ENCODE measurements around the gene AIF1L. TPM values are rescaled to one million over a fixed set of nuclear protein-coding genes. Genes with fewer than 3 reads are reported as not detected.
"Not testable (repeated sequence)": the region's sequence is repeated elsewhere in the genome, so short reads cannot be mapped to it uniquely, and the experiment has no call there.

AIF1L gene
- polyA plus RNA-seq, 4 donors, result 364 to 376 (median 370) TPM

DNA sequence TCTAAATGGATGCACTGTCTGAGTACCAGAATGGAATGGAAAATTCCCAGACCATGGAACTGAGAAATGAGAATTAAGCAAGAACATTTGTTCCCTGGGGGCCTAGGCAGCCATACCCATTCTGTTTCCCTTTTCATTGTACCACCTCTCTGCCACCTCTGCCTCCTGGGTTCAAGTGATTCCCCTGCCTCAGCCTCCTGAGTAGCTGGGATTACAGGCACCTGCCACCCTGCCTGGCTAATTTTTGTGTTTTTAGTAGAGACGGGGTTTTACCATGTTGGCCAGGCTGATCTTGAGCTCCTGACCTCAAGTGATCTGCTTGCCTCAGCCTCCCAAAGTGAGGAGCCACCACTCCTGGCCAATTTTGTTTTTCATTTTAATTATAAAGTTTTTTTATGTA lies 62.3 kb downstream of the AIF1L start:
- not testable (repeated sequence) for DNase-seq (ENCODE audit: low read depth in 4 of 4, low spot score in 2 of 4)

DNA sequence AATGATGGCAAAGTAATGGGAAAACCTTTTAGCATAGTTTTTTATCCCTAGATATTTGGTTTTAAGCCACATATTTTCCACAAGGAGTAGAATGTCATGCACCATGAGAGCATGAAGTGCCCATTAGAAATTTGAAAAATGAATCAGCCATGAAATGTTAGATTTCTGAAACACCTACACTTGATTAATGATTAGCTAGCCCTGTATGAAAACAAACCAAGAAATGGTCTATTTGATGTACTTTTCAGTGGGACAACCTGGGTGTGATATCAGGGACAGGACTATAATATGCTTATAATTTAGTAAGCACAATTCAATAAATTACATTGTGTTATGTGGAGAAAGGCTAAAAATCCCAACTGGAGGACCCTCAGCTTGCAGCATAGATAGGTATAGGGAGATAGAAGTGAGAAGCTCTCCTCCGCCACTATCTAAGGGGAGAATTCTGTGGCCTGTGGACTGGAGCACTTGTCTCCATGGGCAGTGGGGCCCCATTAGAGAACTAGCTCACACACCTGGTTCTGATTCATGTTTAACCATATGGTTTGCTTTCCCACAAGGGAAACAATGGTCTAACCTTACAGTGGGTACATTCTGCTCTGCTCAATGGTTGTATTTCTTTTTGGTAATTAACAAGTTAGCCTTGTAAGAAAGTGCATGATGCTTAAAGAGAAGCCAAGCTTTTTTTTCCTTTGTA lies 64.2 kb downstream of the AIF1L start:
- no peak for DNase-seq (ENCODE audit: low read depth in 4 of 4, low spot score in 2 of 4)

DNA sequence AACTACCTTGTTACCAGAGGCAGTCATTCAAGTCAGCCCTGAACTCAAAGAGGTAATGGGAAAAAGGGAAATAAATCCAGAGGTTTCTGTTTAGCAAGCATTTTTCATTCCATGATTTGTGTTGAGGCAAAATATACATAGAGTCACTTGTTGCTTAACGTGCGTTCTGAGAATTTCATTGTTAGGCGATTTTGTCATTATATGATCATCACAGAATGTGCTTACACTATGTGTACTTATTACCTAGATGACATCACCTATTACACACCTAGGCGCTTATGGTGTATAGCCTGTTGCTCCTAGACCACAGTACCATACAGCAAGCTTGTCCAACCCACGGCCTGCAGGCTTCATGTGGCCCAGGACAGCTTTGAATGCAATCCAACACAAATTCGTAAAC lies 65.3 kb downstream of the AIF1L start:
- DNase-seq (ENCODE audit: low read depth in 4 of 4, low spot score in 2 of 4), result no peak

DNA sequence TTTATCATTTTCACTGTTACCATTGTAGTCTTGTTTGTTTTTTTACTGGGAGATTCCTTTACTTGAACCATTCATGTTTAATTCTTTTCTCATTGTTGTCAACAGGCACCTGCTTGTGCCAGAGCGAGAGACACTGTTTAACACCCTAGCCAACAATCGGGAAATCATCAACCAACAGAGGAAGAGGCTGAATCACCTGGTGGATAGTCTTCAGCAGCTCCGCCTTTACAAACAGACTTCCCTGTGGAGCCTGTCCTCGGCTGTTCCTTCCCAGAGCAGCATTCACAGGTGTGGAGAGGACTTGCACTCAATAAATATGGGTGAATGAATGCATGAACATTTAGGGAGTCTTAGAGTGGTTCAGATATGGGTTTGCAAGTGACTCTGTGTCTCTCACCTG lies 66.6 kb downstream of the AIF1L start:
- DNase-seq (ENCODE audit: low read depth in 4 of 4, low spot score in 2 of 4), result no peak

DNA sequence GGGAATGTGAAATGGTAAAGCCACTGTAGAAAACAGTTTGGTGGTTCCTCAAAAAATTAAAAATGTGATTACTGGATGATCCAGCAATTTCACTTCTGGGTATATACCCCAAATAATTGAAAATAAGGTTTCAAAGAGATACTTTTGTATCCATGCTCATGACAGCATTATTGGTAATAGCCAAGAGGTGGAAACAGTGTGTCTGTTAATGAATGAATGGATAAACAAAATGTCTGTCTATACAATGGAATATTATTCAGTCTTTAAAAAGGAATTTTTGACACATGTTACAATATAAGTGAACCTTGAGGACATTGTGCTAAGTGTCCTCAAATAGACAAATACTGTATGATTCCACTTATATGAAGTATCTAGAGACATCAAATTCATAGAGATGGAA lies 69.2 kb downstream of the AIF1L start:
- DNase-seq (ENCODE audit: low read depth in 4 of 4, low spot score in 2 of 4), result no peak

DNA sequence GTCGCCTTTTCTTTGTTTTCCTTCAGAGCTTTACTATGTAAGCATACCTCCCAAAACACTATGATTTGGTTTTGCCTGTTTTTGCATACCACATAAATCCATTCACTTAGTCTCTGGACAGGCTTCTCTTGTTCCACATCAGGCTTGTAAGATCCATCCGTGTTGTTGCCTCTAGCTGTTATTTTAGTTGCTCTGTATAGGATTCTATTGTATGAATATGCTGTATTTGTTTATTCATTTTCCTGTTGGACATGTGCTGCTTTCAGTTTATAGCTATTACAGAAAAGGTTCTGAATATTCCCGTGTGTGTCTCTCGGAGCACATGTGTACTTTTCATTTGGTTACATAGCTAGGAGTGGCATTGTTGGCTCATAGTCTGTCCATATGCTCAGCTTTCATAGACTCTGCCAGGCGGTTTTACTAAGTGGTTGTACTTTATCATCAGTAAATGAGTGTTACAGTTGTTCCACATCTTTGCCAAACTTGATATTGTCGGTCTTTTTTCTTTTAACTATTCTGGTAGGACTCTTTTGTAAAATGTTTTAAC lies 70.9 kb downstream of the AIF1L start:
- no peak for DNase-seq (ENCODE audit: low read depth in 4 of 4, low spot score in 2 of 4)

DNA sequence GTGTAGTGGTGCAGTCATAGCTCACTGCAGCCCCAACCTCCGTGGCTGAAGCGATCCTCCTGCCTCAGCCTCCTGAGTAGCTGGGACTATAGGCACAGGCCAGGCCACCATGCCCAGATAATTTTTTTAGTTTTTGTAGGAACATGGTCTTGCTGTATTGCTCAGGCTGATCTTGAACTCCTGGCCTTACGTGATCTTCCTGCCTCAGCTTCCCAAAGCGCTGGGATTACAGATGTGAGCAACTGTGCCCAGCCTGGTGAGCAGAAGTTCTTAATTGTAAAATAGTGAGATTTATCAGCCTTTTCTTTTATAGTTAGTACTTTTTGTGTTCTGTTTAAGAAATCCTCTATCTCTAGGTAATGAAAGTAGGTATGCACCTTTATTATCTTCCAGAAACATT lies 71.6 kb downstream of the AIF1L start:
- no peak for DNase-seq (ENCODE audit: low read depth in 4 of 4, low spot score in 2 of 4)

DNA sequence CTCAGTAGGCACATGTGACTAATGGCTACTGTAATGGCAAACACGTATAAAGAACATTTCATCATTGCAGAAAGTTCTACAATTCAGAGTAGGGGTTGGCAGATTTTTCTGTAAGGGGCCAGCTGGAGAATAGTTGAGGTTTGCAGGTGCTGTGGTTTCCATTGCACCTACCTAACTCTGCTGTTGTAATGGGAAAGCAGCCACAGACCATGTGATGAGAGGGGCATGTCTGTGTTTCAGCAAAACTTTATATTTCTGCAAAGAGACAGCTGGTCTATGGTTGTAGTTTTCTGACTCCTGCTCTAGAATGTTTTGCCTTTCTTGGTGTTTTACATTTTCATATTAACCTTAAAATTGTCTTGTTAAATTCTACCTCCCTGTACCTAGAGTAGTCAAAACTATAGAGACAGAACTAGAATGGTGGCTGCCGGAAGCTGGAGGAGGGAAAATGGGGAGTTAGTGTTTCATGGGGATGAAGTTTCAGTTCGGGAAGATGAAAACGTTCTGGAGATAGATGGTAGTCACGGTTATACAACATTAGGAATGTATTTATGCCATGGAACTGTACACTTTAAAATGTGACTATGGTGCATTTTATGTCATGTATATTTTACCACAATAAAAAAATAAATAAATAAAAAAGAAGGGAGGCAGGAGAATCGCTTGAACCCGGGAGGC lies 73.4 kb downstream of the AIF1L start:
- peak in 3 of 4 donors; percentile 7 to 15 (median 13) for DNase-seq (ENCODE audit: low read depth in 4 of 4, low spot score in 2 of 4)

Other genes starting within 250 kb of the AIF1L start
- gene QRFP, start 199.7 kb upstream of the AIF1L start, polyA plus RNA-seq (ENCODE audit: insufficient read length in 4 of 4), result under 1 TPM; 0.32 to 0.81 (median 0.49) TPM
- under 1 TPM; 0.29 to 0.54 (median 0.38) TPM for gene FIBCD1, start 157.3 kb upstream of the AIF1L start, polyA plus RNA-seq (ENCODE audit: insufficient read length in 4 of 4)
- gene LAMC3, start 87.4 kb upstream of the AIF1L start, polyA plus RNA-seq (ENCODE audit: insufficient read length in 4 of 4), result 10 to 100 TPM; 23.6 to 38.8 (median 28.7) TPM
- gene NUP214, start 29.1 kb downstream of the AIF1L start, polyA plus RNA-seq (ENCODE audit: insufficient read length in 4 of 4), result 10 to 100 TPM; 39.8 to 68.5 (median 55.0) TPM
- gene FAM78A, start 180.0 kb downstream of the AIF1L start, polyA plus RNA-seq (ENCODE audit: insufficient read length in 4 of 4), result 1 to 10 TPM; 2.6 to 3.5 (median 3.1) TPM
- 1 to 10 TPM; 2.6 to 3.5 (median 3.0) TPM for gene PLPP7, start 193.2 kb downstream of the AIF1L start, polyA plus RNA-seq (ENCODE audit: insufficient read length in 4 of 4)

Data from left renal cortex interstitium (tissue), 4 donors.